ENCODE data around the gene MYO16.
"Not testable (repeated sequence)": the region's sequence is repeated elsewhere in the genome, so short reads cannot be mapped to it uniquely, and the experiment has no call there.

Gene MYO16

DNA sequence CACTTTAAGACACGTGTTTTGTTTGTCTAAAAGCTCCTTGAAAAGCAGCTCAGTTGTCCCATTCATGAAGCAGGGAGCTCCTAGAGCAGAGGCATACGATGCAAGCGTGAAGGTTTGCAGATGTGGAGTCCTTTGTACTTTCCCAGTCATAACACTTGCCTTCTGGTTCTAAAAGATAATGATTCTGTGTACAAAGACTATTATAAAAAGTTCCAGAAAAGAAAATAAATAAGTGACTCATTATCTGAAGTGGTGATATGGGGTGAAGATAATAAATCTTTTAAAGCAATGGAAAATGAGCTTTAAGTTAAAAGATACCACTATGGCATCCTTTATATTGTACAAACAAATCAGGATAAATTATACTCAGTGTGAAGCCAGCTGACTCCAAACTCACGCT lies 569.9 kb downstream of the MYO16 start:
- no peak for DNase-seq (ENCODE audit: low spot score)

DNA sequence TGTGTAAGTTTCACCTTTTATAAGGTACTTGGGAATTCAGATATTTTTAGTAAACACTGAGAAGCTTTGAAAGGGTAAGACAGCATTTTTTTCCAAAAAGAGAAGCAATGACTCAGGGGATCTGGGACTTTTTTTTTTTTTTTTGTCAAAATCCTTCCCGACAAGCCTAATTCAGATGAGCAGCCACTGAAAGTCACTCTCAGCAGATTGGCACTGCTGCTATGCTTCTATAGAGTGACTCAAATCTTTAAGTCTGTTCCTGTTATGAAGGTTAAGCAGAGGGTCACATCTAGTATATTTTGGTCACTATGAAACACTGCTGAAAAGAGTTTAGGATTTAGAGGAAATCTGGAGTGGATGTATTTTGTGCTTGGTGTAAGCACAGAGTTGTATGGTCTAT lies 571.1 kb downstream of the MYO16 start:
- DNase-seq (ENCODE audit: low spot score): no peak

DNA sequence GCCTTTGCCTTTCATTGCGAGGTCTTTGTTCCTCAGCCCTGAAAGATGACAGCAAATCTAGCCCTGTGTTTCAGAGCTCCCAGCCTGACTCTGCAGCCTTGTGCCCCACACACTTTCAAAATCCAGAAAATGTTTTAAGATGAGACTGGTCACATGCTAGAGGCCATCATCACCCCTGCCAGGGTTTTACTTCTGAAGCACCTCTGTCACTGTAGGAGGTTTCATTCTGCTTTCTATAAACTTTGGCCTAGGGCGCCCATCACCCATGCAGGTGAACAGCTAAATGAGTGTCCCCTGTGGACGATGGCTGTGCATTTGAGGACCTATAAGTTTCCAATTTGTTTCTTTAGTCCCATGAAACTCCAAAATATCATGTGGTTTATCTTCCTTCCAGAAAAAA lies 574.2 kb downstream of the MYO16 start:
- DNase-seq (ENCODE audit: low spot score): no peak

DNA sequence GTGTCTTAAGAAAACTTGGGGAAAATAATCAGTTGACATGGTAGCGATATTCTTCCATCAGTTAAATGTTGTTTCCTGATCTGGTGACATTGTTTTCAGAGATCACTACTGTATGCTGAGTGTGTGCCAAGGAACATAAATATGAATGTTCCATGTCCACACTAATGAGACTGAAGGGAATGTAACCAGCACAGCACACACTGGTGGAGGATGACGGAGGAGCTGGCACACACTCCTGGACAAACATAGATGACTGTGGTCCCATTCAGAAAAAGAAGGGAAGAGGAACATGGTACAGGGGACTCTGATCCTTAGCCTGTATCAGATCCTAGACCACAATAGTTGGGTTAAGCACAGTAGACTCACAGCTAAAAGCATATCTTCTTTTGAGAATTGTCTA lies 574.8 kb downstream of the MYO16 start:
- no peak for DNase-seq (ENCODE audit: low spot score)

DNA sequence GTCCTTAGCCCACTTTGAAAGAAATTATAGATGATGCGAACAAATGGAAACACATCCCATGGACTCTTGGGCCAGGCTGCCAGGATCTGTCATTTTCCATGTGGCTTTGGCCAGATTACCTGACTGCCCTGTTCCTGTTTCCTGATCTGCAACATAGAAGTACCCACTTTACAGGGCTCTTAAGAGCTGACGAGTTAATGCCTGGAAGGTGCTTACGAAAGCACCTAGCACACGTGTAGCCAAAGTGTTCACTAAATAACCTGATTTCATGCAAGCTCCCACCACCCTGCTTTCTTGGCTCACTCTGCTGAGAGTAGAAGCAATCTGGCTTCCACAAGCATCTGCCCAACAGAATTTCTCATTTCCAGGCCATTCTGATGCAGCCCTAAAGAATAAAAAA lies 575.2 kb downstream of the MYO16 start:
- DNase-seq (ENCODE audit: low spot score): no peak

DNA sequence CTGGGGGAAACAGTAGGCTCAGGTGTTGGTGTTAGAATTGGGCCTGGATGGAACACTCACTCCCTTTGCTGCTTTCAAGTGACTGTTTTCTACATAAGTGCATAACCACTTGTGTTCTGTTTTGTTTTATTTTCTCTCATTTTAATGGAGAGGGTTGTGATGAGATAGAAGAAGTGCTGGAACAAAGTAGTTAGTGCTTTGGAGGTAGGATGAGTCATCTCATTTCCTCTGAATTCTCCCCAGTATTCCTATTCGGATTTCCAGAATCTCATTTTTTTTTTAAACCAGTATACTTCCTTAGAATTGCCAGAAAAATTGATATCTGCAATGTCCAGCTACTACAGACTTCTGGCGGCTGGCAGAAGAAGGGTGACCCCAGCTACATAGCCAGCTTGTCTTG lies 575.9 kb downstream of the MYO16 start:
- DNase-seq (ENCODE audit: low spot score): no peak

DNA sequence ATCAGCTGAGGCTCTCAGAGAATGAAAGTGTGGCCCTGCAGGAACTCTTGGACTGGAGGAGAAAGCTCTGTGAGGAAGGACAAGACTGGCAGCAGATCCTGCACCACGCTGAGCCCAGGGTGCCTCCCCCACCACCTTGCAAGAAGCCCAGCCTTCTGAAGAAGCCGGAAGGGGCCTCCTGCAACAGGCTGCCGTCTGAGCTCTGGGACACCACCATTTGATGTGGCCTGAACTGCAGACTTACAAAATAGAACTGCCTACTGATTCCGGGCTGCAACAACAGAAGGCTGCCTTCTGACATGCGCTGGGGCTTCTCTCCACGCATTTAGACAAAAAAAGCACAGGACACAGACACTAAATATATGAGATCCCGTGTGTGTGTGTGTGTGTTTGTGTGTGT lies 577.2 kb downstream of the MYO16 start:
- DNase-seq (ENCODE audit: low spot score): no peak

DNA sequence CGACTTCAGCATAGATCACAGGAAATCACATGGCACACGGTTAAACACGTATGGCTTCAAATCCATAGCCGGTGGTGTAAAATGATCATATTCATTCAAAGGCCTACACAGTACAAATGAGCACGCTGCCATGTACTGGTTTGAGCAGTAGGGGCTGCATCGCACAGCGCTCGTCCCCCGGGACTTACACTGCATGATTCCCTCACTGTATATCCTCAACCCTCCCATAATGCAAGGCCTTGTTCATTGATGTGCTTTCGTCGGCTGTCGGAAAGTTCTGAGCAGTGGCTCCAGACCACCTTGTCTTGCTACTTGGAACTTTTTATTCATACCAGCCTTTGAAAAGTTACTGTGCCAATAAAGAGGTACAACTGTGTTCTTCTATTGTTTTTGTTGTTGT lies 578.2 kb downstream of the MYO16 start:
- no peak for DNase-seq (ENCODE audit: low spot score)

DNA sequence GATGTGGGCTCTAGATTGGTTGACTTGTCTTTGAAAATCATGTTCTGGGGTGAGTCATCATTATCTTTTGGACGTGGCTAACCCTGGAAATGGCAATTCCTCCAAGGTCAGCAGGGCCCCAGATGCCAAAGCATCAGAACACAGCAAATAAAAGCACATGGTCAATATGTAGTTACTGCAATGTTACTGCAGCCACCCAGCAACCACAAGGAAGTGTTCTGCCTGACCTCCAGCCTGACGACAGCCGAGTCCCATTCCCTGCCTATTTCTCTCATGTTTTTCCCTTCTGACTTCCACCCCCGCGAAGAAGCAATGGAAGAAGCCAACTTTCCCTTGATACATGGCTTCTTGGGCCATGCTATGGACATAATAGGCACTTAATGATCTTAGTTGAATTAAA lies 579.1 kb downstream of the MYO16 start:
- DNase-seq (ENCODE audit: low spot score): no peak

DNA sequence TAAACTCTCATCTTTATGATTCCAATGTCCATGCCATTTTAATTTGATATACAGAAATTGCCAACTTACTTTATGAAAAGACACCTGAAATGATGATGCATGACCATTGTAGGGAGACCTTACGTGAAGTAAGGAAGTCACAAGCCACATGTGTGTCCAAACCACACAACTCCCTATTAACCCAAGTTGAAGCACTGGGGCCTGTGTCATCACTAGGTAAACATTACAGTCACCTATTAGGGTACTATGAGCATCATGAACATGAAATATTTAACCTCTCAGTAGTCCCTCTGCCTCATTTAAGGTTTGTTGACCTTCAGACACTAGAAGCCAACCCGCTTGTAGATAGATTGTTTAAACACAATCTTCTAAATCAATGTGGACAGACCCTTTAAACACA lies 580.1 kb downstream of the MYO16 start:
- no peak for DNase-seq (ENCODE audit: low spot score)

DNA sequence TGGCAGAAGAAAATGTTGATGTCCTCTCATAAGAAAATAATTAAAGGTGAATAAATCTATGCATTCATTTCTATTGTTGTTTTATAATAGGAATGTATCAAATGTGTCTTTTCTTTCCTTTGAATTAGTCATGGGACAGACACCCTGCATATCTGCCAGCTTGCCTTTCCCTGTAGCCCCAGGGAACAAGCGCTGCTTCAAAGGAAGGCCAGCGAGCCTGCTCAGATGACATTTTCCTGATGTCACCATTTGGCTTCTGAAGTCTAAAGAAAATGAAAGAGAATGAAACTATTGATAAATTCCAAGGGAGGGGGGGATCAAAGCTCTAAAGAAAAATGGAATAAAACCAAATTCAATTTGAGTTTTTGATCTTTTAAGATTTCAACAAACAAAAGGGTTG lies 582.2 kb downstream of the MYO16 start:
- DNase-seq (ENCODE audit: low spot score): no peak

DNA sequence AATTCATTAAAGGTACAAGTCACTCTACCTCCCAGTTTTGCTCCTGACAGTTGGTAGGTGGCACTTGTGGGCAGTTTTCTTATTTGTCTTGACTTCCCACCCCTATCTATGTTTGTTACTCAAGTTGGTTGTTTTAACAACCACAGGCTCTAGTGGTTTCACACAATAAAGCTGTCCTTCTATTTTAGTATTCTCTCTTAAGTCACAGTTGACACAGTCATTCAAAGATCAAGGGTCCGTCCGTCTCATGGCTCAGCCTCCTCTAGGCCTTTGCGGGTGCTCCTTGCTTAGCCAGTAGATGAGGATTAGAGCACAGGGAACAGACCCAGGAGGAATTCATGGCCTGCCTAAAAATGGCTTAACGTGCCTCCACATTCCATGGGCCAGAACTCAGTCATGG lies 583.2 kb downstream of the MYO16 start:
- no peak for DNase-seq (ENCODE audit: low spot score)

DNA sequence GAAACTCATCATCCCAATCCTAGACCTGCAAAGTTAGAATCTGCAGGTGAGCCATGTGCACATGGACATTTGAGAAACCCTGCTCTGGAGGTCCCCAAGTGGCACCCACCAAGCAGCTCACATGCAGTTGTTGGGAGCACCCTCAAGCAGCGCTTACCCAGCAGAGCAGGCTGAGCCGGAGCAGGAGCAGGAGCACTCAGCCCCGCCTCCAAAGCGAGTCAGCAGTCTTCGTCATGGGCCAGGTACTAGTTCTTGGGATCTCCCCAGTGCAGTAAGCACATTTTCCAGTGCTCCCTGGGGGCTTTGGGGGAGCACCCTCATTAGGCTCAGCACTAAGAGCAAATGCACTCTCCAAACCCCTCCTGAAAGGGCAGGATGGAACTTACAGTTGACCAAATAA lies 584.3 kb downstream of the MYO16 start:
- no peak for DNase-seq (ENCODE audit: low spot score)

DNA sequence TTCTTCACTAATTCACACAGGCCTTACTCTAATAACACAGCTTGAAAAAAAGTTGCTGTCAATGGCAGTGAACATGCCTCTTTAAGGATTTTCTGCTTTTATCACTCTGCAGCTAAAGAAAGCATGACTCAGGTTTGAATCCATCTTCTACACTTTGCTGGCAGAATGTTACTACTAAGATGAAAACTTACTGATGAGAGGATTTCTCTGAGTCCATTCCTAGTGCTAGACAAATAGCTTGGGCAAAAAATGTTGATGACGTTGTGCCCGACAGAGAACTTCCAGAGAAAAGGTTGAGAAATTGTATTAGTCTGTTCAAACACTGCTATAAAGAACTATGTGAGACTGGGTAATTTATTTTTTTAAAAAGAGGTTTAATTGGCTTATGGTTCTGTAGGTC lies 585.0 kb downstream of the MYO16 start:
- DNase-seq (ENCODE audit: low spot score): no peak

DNA sequence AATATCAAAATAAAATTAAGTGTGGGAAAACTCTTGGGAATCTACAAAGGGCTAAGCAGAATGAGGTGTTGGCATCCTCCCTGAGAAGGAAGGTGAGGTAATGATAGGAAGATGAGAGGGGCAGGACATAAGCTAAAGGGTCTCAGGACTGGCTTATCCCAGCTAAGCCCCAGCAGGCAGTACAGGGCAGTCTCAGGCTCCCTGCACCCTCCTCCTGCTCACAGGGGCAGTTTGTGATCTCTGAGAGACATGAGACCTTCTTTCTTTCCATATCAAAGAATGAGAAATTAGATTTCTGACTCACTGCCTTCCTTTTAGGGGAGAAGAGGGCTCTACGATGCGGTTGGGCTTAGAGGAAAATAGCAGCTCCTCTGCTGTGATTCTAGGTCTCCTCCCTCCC lies 586.0 kb downstream of the MYO16 start:
- DNase-seq (ENCODE audit: low spot score): no peak

DNA sequence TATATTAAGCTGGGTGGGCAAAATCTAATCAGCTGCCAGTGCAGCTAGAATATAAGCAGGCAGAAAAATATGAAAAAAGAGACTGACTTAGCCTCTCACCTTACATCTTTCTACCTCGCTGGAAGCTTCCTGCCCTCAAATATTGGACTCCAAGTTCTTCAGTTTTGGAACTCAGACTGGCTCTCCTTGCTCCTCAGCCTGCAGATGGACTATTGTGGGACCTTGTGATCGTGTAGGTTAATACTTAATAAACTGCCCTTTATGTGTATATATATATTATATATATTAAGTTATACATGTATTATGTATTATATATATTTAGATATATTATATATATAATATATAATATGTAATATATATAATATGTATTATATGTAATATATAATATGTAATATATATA lies 588.1 kb downstream of the MYO16 start:
- not testable (repeated sequence) for DNase-seq (ENCODE audit: low spot score)

DNA sequence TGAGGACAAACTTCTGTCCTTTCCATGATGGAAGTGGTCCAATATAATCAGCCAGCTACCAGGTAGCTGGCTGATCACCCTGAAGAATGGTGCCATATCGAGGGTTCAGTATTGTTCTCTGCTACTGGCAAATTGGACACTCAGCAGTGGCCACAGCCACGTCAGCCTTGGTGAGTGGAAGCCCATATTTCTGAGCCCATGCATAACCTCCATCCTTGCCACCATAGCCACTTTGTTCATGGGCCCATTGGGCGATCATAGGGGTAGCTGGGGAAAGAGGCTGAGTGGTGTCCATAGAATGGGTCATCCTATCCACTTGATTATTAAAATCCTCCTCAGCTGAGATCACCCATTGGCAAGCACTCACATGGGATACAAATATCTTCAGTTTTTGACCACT lies 591.2 kb downstream of the MYO16 start:
- no peak for DNase-seq (ENCODE audit: low spot score)

DNA sequence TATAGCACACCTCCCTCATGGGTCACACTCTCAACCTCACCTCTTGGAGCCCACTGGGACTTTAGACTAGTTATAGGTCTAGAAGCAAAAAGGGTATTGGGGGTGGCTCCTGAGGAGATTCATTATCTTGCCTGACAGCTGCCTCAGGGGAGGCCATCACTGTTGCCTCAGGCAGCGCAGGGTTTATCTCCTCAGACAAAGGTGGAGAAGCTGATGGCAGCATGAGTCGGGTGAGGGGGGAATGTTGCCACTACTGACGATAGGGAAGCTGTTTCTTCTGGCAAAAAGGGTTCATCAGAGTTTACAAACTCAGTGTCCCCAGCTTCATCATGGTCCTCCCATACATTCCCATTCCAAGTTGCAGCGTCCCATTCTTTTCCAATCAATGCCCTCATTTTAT lies 594.6 kb downstream of the MYO16 start:
- DNase-seq (ENCODE audit: low spot score): no peak

DNA sequence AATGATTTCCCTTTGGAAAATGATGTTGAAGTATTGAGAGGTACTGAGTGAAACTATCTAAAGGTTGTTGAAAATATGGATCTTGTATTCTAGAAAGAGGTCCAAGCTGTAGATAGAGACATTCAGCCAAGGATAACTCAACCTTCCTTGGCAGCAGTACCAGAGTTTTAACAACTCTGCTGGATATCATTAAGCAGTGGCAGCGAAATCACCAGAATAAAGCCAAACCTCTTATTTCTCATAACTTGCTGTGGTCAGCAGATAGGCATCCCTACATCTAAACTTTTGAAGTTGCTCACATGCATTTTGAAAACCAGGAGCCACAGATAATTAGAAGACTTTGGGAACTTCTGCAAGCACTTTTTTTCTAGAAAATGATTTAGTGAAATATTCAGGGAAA lies 597.2 kb downstream of the MYO16 start:
- no peak for DNase-seq (ENCODE audit: low spot score)

DNA sequence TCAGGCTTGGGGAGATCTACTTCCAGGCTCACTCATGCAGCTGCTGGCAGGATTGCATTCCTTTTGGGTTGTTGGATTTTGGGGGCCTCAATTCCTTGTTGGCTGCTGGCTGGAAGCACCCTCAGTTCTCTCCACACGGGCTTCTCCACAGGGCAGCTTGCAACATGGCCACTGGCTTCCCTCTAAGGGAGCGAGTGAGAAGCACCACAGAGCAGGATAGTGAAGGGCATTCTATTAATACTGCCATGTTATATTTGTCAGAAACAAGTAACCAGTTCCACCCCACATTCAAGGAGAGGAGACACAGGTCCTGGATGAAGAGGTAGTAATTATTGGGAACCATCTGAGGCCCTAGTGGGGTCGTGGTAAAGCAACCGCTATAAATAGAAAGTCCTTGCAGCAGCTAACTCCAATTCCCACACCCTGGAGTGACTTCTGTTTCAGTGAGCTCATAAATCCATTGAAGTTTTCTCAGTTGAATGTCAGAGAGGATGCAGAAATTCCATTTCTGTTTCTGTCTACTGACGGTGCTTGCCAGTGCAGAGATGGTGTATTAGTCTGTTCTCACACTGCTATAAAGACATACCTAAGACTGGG lies 598.0 kb downstream of the MYO16 start:
- no peak for DNase-seq (ENCODE audit: low spot score)

DNA sequence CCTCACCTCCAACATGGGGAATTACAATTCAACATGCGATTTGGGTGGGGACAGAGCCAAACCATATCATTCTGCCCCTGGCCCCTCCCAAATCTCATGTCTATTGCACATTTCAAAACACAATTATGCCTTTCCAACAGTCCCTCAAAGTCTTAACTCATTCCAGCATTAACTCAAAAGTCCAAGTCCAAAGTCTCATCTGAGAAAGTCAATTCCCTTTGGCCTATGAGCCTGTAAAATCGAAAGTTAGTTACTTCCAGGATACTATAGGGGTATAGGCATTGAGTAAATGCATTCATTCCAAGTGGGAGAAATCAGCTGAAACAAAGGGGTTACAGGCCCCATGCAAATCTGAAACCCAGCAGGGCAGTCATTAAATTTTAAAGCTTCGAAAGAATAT lies 598.8 kb downstream of the MYO16 start:
- DNase-seq (ENCODE audit: low spot score): no peak

DNA sequence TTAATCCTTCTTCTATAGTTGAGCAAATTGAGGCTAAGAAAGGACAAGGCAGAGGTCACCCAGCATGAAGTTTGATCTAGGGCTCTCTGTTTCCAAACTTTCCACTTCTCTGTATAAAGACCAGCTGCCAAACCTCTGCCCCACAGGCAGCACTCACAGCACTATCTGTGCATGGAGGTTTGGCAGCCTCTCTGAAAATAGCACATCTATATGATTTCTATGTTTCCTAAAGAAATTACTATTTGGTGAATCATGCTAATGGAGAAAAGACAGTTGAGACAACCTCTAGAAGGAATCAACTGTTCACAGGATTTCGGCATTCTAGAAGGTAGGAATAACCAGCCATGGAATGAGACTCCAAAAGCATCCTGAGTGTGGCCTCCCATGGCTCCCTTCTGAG lies 602.5 kb downstream of the MYO16 start:
- DNase-seq (ENCODE audit: low spot score): no peak

DNA sequence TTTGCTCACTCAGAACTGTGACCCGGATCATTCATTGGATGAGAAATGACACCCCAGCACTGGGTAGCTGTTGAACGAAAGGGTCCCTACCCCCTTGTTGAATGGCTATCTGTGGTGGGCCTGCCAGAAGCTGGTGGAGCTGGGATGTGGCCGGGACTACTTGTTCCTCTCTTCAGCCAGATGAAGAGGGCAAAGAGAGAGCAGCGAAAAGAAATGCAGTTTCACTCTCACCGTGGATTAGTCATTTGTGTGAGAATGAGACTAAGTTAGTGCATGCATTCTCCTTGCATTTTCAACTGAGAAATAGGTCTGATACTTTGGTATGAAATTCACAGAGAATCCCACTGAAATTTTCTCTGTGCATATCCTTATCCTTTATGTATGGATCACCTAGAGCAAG lies 603.9 kb downstream of the MYO16 start:
- no peak for DNase-seq (ENCODE audit: low spot score)

DNA sequence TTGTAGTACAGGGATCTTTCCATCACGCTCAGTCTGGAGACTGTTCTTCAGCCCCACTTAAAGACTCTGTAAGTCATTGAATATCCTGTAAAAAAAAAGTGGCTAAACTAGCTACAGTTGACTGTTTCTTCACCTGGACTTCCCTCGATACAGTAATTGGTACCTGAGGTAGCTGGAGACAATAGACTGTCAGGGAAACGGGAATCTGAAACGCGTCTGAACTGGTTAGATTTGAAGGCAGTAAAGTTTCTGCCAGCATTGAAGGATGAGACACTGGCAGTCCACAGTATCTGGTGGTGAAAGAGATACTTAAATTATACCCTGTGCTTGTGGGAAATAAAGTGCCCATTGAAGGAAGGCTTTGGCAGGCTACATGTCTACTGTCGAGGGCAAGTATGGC lies 606.5 kb downstream of the MYO16 start:
- no peak for DNase-seq (ENCODE audit: low spot score)

DNA sequence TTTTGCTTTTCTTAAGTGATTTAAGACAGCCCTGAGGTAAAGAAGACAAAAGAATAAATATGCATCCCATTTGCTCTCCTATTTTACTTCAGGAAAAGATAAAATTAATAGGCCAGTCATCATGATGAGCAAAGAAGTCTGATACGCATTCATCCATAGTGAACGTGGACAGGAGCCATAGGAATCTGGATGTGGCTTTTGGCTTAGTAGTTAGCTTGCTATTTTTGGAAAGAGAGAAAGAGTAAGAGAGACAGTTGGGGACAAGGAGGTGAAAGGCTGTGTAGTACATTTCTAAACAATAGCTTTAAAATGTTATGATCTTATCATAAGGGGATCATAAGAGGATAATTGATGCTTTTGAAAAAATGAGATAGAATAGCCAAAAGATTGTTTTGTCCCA lies 611.7 kb downstream of the MYO16 start:
- no peak for DNase-seq (ENCODE audit: low spot score)

All from left forelimb (tissue), 1 donor.